Large intestine (tissue), 3 donors: Measurements from ENCODE around the gene HDAC11. TPM values are rescaled to one million over a fixed set of nuclear protein-coding genes. Genes with fewer than 3 reads are reported as not detected.

Experiments
- DNase-seq, 2 donors: peaks; one replicate each; pipeline versions ENCODE4 v3.0.0 to v3.0.0-alpha.2; 2013
- H3K27ac ChIP-seq: one replicate; pipeline ENCODE4 v1.5.1; 2013; ENCODE audit warnings: low read length
- H3K27me3 ChIP-seq: 2 replicates; pipeline ENCODE4 v1.6.1; 2013; ENCODE audit warnings: low read length; ENCODE audit not compliant: control insufficient read depth, insufficient read depth
- H3K36me3 ChIP-seq: 2 replicates; pipeline ENCODE4 v1.6.1; 2013; ENCODE audit warnings: low read length; ENCODE audit not compliant: control insufficient read depth, insufficient read depth
- H3K4me1 ChIP-seq: one replicate; pipeline ENCODE4 v1.6.1; 2013; ENCODE audit warnings: low read length; ENCODE audit not compliant: control insufficient read depth, insufficient read depth
- H3K4me3 ChIP-seq: one replicate; pipeline ENCODE4 v1.5.1; 2013; ENCODE audit warnings: low read length
- H3K9me3 ChIP-seq: one replicate; pipeline ENCODE4 v1.6.1; 2013; ENCODE audit warnings: mild to moderate bottlenecking, low read depth, low read length, moderate library complexity; ENCODE audit not compliant: control insufficient read depth
- WGBS: methylation state at CpG from one replicate; pipeline ENCODE4 v1.1.5; 2013; ENCODE audit warnings: low lambda C conversion rate; ENCODE audit not compliant: insufficient coverage; 5-methylcytosine and 5-hydroxymethylcytosine counted together
- polyA plus RNA-seq: library from polyadenylated mRNA; unstranded; fragments of 120-200 nt; gene quantifications from one replicate; pipeline ENCODE4 v1.2.1, GENCODE V29; 2013

Gene HDAC11
- polyA plus RNA-seq, 1 donor: 16.7 TPM

GRCh38 chr3:13501521-13501920 is 21.4 kb downstream of the HDAC11 start:
- H3K36me3 ChIP-seq: peaks cover 17% of the 10 kb centered on the region
- no peaks in the 10 kb centered on the region for H3K9me3 ChIP-seq
- H3K27ac ChIP-seq: no peak overlapping the region
- H3K4me3 ChIP-seq: no peak overlapping the region
- WGBS: no CpG with 5 or more reads among the region's 4 CpGs
- no peak for DNase-seq
- H3K27me3 ChIP-seq: no peaks in the 10 kb centered on the region
- H3K4me1 ChIP-seq: peaks cover 1% of the 10 kb centered on the region

GRCh38 chr3:13501958-13502790 is 22.1 kb downstream of the HDAC11 start:
- Histone ChIP-seq H3K4me1 (no peaks in the 10 kb centered on the region), H3K27me3 (no peaks in the 10 kb centered on the region), H3K4me3 (no peak overlapping the region), H3K36me3 (peaks cover 17% of the 10 kb centered on the region), H3K9me3 (no peaks in the 10 kb centered on the region), H3K27ac (no peak overlapping the region)
- DNase-seq: no peak
- WGBS: no CpG with 5 or more reads among the region's 18 CpGs

GRCh38 chr3:13502791-13503060 is 22.6 kb downstream of the HDAC11 start:
- Histone ChIP-seq H3K9me3 (no peaks in the 10 kb centered on the region), H3K36me3 (peaks cover 17% of the 10 kb centered on the region), H3K27ac (no peak overlapping the region), H3K4me1 (no peaks in the 10 kb centered on the region), H3K27me3 (no peaks in the 10 kb centered on the region), H3K4me3 (no peak overlapping the region)
- no peak for DNase-seq
- WGBS: no CpG with 5 or more reads among the region's 8 CpGs

GRCh38 chr3:13504161-13504831 is 24.2 kb downstream of the HDAC11 start:
- H3K27me3 ChIP-seq: no peaks in the 10 kb centered on the region
- H3K4me3 ChIP-seq: no peak overlapping the region
- H3K36me3 ChIP-seq: peaks cover 14% of the 10 kb centered on the region
- DNase-seq: no peak
- H3K4me1 ChIP-seq: peaks cover 3% of the 10 kb centered on the region
- WGBS: no CpG with 5 or more reads among the region's 23 CpGs
- H3K27ac ChIP-seq: no peak overlapping the region
- H3K9me3 ChIP-seq: no peaks in the 10 kb centered on the region

- no peaks in the 10 kb centered on the region for H3K9me3 ChIP-seq
- no peaks in the 10 kb centered on the region for H3K27me3 ChIP-seq
- no peak overlapping the region for H3K4me3 ChIP-seq
- no peak overlapping the region for H3K27ac ChIP-seq
- WGBS: no CpG with 5 or more reads among the region's 16 CpGs
- H3K4me1 ChIP-seq: peaks cover 11% of the 10 kb centered on the region
- peaks cover 14% of the 10 kb centered on the region for H3K36me3 ChIP-seq
- DNase-seq: no peak
Observed at GRCh38 chr3:13505147-13506130, 25.3 kb downstream of the HDAC11 start.

- Histone ChIP-seq H3K4me1 (peaks cover 11% of the 10 kb centered on the region), H3K9me3 (no peaks in the 10 kb centered on the region), H3K4me3 (no peak overlapping the region), H3K27me3 (no peaks in the 10 kb centered on the region), H3K36me3 (peaks cover 14% of the 10 kb centered on the region), H3K27ac (no peak overlapping the region)
- WGBS: 100% methylated on average over 1 of the region's 1 CpG
- DNase-seq: no peak
Observed at GRCh38 chr3:13506239-13506638, 26.1 kb downstream of the HDAC11 start.

- no CpG with 5 or more reads among the region's 4 CpGs for WGBS
- Histone ChIP-seq H3K27me3 (no peaks in the 10 kb centered on the region), H3K4me1 (peaks cover 11% of the 10 kb centered on the region), H3K4me3 (no peak overlapping the region), H3K9me3 (no peaks in the 10 kb centered on the region), H3K36me3 (peaks cover 14% of the 10 kb centered on the region), H3K27ac (no peak overlapping the region)
- no peak for DNase-seq
Observed at GRCh38 chr3:13506680-13507079, 26.6 kb downstream of the HDAC11 start.

GRCh38 chr3:13507247-13507569 is 27.1 kb downstream of the HDAC11 start:
- Histone ChIP-seq H3K9me3 (no peaks in the 10 kb centered on the region), H3K36me3 (peaks cover 14% of the 10 kb centered on the region), H3K4me3 (no peak overlapping the region), H3K4me1 (peaks cover 11% of the 10 kb centered on the region), H3K27me3 (no peaks in the 10 kb centered on the region), H3K27ac (no peak overlapping the region)
- WGBS: no CpG with 5 or more reads among the region's 3 CpGs
- DNase-seq: no peak

GRCh38 chr3:13507570-13508339 is 27.6 kb downstream of the HDAC11 start:
- DNase-seq: no peak
- H3K4me1 ChIP-seq: peaks cover 11% of the 10 kb centered on the region
- H3K9me3 ChIP-seq: no peaks in the 10 kb centered on the region
- H3K27me3 ChIP-seq: no peaks in the 10 kb centered on the region
- no CpG with 5 or more reads among the region's 20 CpGs for WGBS
- H3K4me3 ChIP-seq: no peak overlapping the region
- H3K27ac ChIP-seq: no peak overlapping the region
- peaks cover 12% of the 10 kb centered on the region for H3K36me3 ChIP-seq

- Histone ChIP-seq H3K9me3 (no peaks in the 10 kb centered on the region), H3K27ac (no peak overlapping the region), H3K4me1 (peaks cover 11% of the 10 kb centered on the region), H3K4me3 (no peak overlapping the region), H3K36me3 (peaks cover 9% of the 10 kb centered on the region), H3K27me3 (peaks cover 1% of the 10 kb centered on the region)
- no peak for DNase-seq
- no CpG with 5 or more reads among the region's 8 CpGs for WGBS
Observed at GRCh38 chr3:13508496-13508895, 28.4 kb downstream of the HDAC11 start.
